Cardiac muscle cell (in vitro differentiated cells and primary cell): ENCODE measurements around the gene OPA1. TPM values are rescaled to one million over a fixed set of nuclear protein-coding genes. Genes with fewer than 3 reads are reported as not detected.

Experiments
- DNase-seq, 2 donors: peaks; one replicate each; pipeline versions ENCODE4 v3.0.0 to v3.0.0-alpha.2; 2010 to 2017; ENCODE audit warnings: low read depth in 1 of 2, low spot score in 1 of 2
- H3K27ac ChIP-seq: fragments of 200-600 bp; sonication (generic); 2 replicates; pipeline ENCODE4 v1.5.1; 2016
- H3K27me3 ChIP-seq: fragments of 200-600 bp; sonication (generic); 2 replicates; pipeline ENCODE4 v1.6.0; 2016; ENCODE audit warnings: control low read depth
- H3K36me3 ChIP-seq: fragments of 200-600 bp; sonication (generic); 2 replicates; pipeline ENCODE4 v1.5.1; 2016; ENCODE audit warnings: control low read depth
- H3K4me1 ChIP-seq: fragments of 200-600 bp; sonication (generic); 2 replicates; pipeline ENCODE4 v1.8.1; 2017; ENCODE audit warnings: low read depth, mild to moderate bottlenecking, mixed run types
- H3K4me3 ChIP-seq: fragments of 200-600 bp; sonication (generic); 2 replicates; pipeline ENCODE4 v1.5.1; 2016; ENCODE audit warnings: mild to moderate bottlenecking
- H3K9me3 ChIP-seq: fragments of 200-600 bp; sonication (generic); 2 replicates; pipeline ENCODE4 v1.5.1; 2017; ENCODE audit warnings: low read depth, mild to moderate bottlenecking, control low read depth
- polyA plus RNA-seq: library from polyadenylated mRNA; unstranded; fragments of >200 nt; fragmentation: Nextera tagmentation; extraction: Ambion mirVana; gene quantifications from 2 replicates; pipeline ENCODE4 v1.2.1, GENCODE V29; 2016
- total RNA-seq: library from RNA; depleted of rRNA; stranded (reverse); fragments of >200 nt; gene quantifications from 2 replicates; pipeline ENCODE4 v1.2.3, GENCODE V29; 2016
- TF ChIP-seq, protein P1 (sequence below): IDR thresholded peaks from 2 replicates; pipeline ENCODE4 v1.5.1; 2012; ENCODE audit warnings: low read depth, mild to moderate bottlenecking, low read length

The OPA1 gene
- total and polyA plus RNA-seq, 2 experiments from 2014 or later: 26.6 to 54.4 TPM

DNA sequence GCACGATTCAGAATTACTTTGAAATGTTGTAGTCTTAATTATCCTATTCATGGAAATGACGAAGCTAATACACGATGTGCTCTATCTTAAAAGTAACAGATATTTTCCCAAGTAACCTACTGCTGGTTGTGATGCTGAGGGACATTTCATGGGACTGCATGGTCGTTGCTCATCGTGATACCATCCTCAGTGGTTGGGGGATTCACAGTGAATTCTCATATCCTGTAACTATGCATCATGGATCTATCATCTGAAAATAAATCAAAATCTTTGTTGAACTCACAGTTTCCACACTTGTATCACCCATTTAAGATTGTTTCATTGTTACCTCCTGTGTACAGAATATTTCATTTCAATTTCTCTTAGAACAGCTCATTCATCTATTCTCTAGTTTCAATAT lies 84.7 kb downstream of the OPA1 start:
- TF ChIP-seq, protein P1, sequence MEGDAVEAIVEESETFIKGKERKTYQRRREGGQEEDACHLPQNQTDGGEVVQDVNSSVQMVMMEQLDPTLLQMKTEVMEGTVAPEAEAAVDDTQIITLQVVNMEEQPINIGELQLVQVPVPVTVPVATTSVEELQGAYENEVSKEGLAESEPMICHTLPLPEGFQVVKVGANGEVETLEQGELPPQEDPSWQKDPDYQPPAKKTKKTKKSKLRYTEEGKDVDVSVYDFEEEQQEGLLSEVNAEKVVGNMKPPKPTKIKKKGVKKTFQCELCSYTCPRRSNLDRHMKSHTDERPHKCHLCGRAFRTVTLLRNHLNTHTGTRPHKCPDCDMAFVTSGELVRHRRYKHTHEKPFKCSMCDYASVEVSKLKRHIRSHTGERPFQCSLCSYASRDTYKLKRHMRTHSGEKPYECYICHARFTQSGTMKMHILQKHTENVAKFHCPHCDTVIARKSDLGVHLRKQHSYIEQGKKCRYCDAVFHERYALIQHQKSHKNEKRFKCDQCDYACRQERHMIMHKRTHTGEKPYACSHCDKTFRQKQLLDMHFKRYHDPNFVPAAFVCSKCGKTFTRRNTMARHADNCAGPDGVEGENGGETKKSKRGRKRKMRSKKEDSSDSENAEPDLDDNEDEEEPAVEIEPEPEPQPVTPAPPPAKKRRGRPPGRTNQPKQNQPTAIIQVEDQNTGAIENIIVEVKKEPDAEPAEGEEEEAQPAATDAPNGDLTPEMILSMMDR: no peak
- H3K27ac ChIP-seq: no peak overlapping the region
- no peaks in the 10 kb centered on the region for H3K36me3 ChIP-seq

DNA sequence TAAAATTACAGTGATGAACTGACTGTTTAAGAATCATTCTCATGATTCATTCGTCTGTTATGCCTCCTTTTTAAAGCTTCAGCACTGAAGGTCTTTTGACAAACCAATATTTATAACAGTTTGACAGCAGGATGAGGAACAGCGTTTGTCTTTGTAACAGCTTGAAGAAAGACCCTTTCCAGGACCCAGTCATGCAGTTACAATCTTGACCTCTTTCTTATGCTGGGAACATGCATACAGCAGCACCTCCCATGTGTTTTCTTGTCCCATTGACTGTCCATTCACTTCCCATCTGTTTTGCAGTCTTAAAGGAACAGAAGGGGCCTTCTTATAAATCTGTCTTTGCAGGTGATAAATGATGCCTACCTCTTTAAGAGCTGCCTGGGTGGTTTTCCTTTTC lies 87.2 kb downstream of the OPA1 start:
- peaks cover 10% of the 10 kb centered on the region for H3K4me1 ChIP-seq
- TF ChIP-seq, protein P1: no peak
- no peak for DNase-seq
- H3K27me3 ChIP-seq: no peaks in the 10 kb centered on the region
- no peaks in the 10 kb centered on the region for H3K9me3 ChIP-seq
- no peak overlapping the region for H3K27ac ChIP-seq
- H3K4me3 ChIP-seq: no peak overlapping the region
- no peaks in the 10 kb centered on the region for H3K36me3 ChIP-seq

More for the DNA sequence above, 84.7 kb downstream of the OPA1 start:
- Histone ChIP-seq H3K9me3 (no peaks in the 10 kb centered on the region), H3K4me3 (no peak overlapping the region), H3K4me1 (peaks cover 10% of the 10 kb centered on the region), H3K27me3 (no peaks in the 10 kb centered on the region)
- no peak for DNase-seq

DNA sequence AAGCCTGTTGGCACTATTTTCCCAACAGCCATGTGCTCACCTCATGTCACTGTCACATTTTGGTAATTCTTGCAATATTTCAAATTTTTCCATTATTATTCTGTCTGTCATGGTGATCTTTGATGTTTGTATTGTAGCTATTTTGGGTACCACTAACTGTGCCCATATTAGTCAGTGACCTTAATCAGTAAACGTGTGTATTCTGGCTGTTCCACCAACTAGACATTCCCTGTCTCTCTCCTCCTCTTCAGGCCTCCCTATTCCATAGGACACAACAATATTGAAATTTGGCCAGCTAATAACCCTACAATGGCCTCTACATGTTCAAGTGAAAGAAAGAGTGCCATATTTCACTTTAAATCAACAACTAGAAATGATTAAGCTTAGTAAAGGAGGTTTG lies 88.6 kb downstream of the OPA1 start:
- Histone ChIP-seq H3K9me3 (no peaks in the 10 kb centered on the region), H3K4me3 (no peak overlapping the region), H3K36me3 (no peaks in the 10 kb centered on the region), H3K4me1 (peaks cover 17% of the 10 kb centered on the region), H3K27me3 (no peaks in the 10 kb centered on the region), H3K27ac (peak overlapping the region; percentile 32)
- TF ChIP-seq, protein P1: no peak
- DNase-seq: no peak

DNA sequence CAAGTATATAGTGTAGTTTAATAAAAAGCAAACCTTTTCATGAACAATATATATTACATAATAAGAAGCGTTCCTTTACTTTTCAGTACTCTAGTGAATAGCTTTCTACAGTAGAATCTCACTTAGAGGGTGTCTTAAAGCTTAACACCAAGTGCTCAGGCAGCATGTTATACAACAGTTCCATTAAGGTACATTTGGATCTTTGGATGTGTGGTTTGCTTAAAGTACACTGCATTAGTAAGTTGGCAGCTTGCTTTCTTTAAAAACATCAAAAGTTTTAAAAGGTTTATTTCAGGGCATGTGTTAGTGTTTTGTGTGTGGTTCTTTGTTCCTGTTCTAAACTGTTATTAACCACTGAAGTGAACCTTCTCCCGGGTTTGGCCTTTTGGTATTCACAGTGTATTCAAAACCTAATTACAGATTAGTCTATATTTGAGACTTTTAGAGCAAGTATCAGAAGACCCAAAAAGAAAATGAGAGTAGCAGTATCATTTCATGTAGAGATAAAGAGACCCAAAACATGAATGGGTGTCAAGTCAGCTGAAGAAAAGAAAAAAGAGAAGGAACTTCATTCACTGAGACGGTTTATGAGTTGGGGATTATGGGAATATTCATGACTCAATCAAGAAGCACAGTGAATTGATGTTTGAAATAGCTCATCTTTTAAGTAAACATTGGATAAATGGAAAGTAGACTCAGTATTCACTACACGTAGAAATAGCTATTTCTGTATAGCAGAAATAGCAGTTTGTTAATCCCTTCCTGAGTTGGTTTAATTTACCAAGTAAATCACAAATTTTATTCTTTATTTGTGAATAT lies 93.9 kb downstream of the OPA1 start:
- H3K27ac ChIP-seq: no peak overlapping the region
- H3K36me3 ChIP-seq: peaks cover 6% of the 10 kb centered on the region
- H3K4me1 ChIP-seq: peaks cover 7% of the 10 kb centered on the region
- no peaks in the 10 kb centered on the region for H3K27me3 ChIP-seq
- H3K9me3 ChIP-seq: no peaks in the 10 kb centered on the region
- no peak for DNase-seq
- no peak overlapping the region for H3K4me3 ChIP-seq
- TF ChIP-seq, protein P1: no peak

DNA sequence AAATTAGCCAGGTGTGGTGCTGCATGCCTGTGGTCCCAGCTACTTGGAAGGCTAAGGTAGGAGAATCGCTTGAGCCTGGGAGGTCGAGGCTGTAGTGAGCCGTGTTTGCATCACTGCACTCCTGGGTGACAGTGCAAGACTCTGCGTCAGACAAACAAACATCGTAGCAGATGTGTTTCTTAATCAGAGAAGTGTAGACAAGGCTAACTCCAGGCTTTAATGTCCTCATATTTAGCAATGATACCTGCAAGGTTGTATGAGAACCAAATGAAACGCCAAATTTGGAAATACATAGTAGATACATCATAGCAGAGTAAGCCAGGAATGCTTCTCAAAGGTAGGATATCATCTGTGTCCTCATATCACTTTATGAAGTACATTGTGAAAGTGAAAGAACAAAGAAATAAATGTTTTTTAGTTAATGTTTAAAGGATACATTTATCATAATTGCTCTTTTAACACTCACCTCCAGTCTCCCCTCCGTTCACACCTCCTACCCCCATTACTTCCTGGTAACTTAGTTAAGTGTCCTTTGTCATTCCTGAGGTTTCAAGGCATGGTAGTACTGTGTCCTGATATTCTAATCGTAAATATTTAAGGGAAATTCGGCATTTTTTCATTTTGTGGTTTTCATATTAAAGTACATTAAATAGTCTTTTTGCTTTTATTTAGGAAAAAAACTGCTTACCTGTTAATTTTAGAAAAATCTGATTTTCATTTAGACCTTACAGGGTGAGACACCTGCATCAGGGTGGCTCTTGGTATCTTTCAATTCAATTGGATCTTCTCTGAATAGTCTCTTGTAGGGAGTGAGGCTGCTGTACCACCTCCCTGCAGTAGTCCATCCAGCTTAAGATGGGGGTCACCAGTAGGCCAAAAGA lies 96.1 kb downstream of the OPA1 start:
- TF ChIP-seq, protein P1: no peak
- no peak overlapping the region for H3K4me3 ChIP-seq
- peaks cover 7% of the 10 kb centered on the region for H3K4me1 ChIP-seq
- no peak overlapping the region for H3K27ac ChIP-seq
- H3K9me3 ChIP-seq: no peaks in the 10 kb centered on the region
- DNase-seq: no peak
- H3K36me3 ChIP-seq: peaks cover 11% of the 10 kb centered on the region
- no peaks in the 10 kb centered on the region for H3K27me3 ChIP-seq
